Common myeloid progenitor, CD34-positive (primary cell): ENCODE results near the gene CDK5.

Experiments used
- CTCF ChIA-PET: fragments of 350-600 bp; sonication (Branson Sonifier 250); formaldehyde crosslinking; loops from one replicate; lab custom pipeline; 2021; ENCODE audit warnings: antibody characterized with exemption; lab: Charles Lee
- POLR2A ChIA-PET: fragments of 350-600 bp; sonication (Branson Sonifier 250); formaldehyde crosslinking; loops from one replicate; lab custom pipeline; 2021; ENCODE audit warnings: antibody characterized with exemption; lab: Charles Lee
- DNase-seq, 3 donors: peaks; one replicate each; pipeline versions ENCODE4 v3.0.0 to v3.0.0-alpha.2; 2013
- H3K27ac ChIP-seq, 2 experiments: 1 replicate in 1 of 2; 2 replicates in 1 of 2; pipeline ENCODE4 v1.7.0; 2013; ENCODE audit warnings: inconsistent platforms in 2 of 2, low read length in 2 of 2, mild to moderate bottlenecking in 2 of 2, low read depth in 1 of 2, moderate library complexity in 1 of 2; ENCODE audit not compliant: severe bottlenecking in 2 of 2, insufficient read depth in 1 of 2, poor library complexity in 1 of 2
- H3K27me3 ChIP-seq, 5 experiments: replicated peaks in 2 of 5; 1 replicate in 3 of 5; 2 replicates in 2 of 5; pipeline versions ENCODE4 v1.6.1 to v1.7.0; 2013; ENCODE audit warnings: low read length in 4 of 5, mild to moderate bottlenecking in 2 of 5, moderate library complexity in 2 of 5, inconsistent platforms in 1 of 5; ENCODE audit not compliant: insufficient read depth in 5 of 5, control insufficient read depth in 4 of 5
- H3K36me3 ChIP-seq, 4 experiments: 1 replicate in 2 of 4; 2 replicates in 2 of 4; pipeline versions ENCODE4 v1.6.1 to v1.7.0; 2013; ENCODE audit warnings: low read length in 3 of 4, control low read depth in 1 of 4, mild to moderate bottlenecking in 1 of 4; ENCODE audit not compliant: control insufficient read depth in 4 of 4, insufficient read depth in 4 of 4
- H3K4me1 ChIP-seq, 4 experiments: 1 replicate in 3 of 4; 2 replicates in 1 of 4; pipeline versions ENCODE4 v1.6.1 to v1.7.1; 2013; ENCODE audit warnings: low read length in 3 of 4, mild to moderate bottlenecking in 3 of 4, control low read depth in 1 of 4, inconsistent platforms in 1 of 4, moderate library complexity in 1 of 4; ENCODE audit not compliant: control insufficient read depth in 4 of 4, insufficient read depth in 4 of 4; ENCODE audit errors: control extremely low read depth in 1 of 4
- H3K4me3 ChIP-seq, 7 experiments: 1 replicate in 4 of 7; 2 replicates in 3 of 7; pipeline versions ENCODE4 v1.5.1 to v1.7.0; 2013; ENCODE audit warnings: mild to moderate bottlenecking in 7 of 7, low read length in 6 of 7, moderate library complexity in 6 of 7, inconsistent platforms in 2 of 7, low read depth in 2 of 7, control low read depth in 1 of 7; ENCODE audit not compliant: insufficient read depth in 4 of 7, control insufficient read depth in 1 of 7; ENCODE audit errors: extremely low read depth in 1 of 7
- H3K9me3 ChIP-seq, 5 experiments: 1 replicate in 4 of 5; 2 replicates in 1 of 5; pipeline versions ENCODE4 v1.6.1 to v1.7.1; 2013; ENCODE audit warnings: low read length in 4 of 5, mild to moderate bottlenecking in 2 of 5, inconsistent platforms in 1 of 5, low read depth in 1 of 5, moderate library complexity in 1 of 5; ENCODE audit not compliant: control insufficient read depth in 4 of 5, insufficient read depth in 2 of 5; ENCODE audit errors: control extremely low read depth in 1 of 5
- WGBS: methylation state at CpG from one replicate; pipeline ENCODE4 v1.1.5; 2013; ENCODE audit not compliant: insufficient coverage; 5-methylcytosine and 5-hydroxymethylcytosine counted together

Gene CDK5

GRCh38 chr7:151083071-151083823 is 25.6 kb upstream of the CDK5 start, which contains the start of gene TMUB1:
TSS of gene TMUB1 (minus strand) at chr7:151083493. CDS start at chr7:151082563, 930 bp downstream.
- H3K4me1 ChIP-seq = peaks cover 8 to 71% (median 66%) of the 10 kb centered on the region in 4 experiments
- POLR2A ChIA-PET = interaction anchor here (1.4 kb wide), 1 partner anchor 55 kb away, joined by 3 read pairs; the partner anchor contains the start of gene ABCB8
- H3K9me3 ChIP-seq = no peaks in the 10 kb centered on the region
- peak within 1 kb of the TSS; percentile 25 to 92 for H3K27ac ChIP-seq
- peak; percentile 79 to 89 (median 83) for DNase-seq
- peak within 1 kb of the TSS; percentile 41 to 84 (median 72) for H3K4me3 ChIP-seq
- CTCF ChIA-PET = interaction anchor here (0.7 to 14.4 kb wide), 10 partner anchors 8 to 72 kb away, joined by 3 to 219 read pairs (median 3); no protein-coding TSS in a partner anchor
- peaks cover 0 to 19% (median 0%) of the 10 kb centered on the region in 4 experiments for H3K36me3 ChIP-seq
- no peaks in the 10 kb centered on the region for H3K27me3 ChIP-seq
- under 1% methylated on average over 54 of the region's 69 CpGs for WGBS

DNA sequence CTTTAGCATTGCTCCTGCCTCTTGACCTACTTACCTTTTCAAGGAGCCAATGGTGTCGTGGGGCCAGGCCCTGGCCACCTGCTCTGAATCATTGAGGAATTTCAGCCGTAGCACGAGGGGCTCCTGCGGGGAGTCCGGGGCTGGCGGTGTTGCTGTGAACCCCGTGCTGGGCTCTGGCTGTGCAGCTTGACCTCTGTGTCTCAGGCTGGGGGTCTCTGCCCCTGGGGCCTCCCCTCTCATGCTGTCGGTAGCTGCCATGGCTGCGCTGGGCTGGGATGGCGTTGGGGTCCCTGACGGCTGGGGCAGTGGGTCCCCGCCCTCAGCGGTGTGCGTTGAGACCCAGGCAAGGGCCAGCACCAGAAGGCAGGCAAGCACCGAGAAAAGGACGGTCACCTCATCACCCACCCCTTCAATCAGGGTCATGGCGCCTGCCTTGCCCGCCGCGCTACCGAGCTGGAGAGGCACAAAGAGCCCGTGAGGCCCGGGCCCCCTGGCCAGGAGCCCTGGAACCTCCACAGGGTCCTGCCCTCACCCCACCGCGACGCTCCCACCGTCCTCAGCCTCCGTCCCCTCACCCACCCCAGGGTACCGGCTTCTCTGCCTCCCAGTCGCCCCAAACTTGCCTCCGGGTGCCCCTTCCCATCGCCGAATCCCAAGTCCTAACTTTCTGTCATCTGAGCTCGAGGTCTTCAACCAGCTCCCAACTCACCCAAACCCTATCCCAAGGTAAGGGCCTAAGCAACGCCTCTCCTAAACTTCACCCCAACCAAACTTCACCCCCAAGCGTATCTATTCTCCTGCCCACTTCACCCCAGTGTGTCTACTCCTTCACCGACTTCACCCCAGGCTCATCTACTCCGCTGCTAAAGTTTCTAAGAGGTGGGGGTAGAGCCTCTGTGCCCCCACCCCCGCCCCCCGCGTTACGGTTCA is 24.7 kb upstream of the CDK5 start:
- no peak for DNase-seq
- ChIA-PET POLR2A (interaction anchor here (1.4 kb wide), 1 partner anchor 54 kb away, joined by 3 read pairs; the partner anchor contains the start of gene ABCB8), CTCF (interaction anchor here (0.5 to 14.4 kb wide), 8 partner anchors 9 to 270 kb away, joined by 3 to 219 read pairs (median 3); no protein-coding TSS in a partner anchor)
- WGBS = 86% methylated on average over 29 of the region's 42 CpGs
- H3K9me3 ChIP-seq = no peaks in the 10 kb centered on the region
- H3K27ac ChIP-seq = peak overlapping the region; percentile 25 to 92
- H3K36me3 ChIP-seq = peaks cover 0 to 27% (median 0%) of the 10 kb centered on the region in 4 experiments
- H3K4me1 ChIP-seq = peaks cover 5 to 63% (median 58%) of the 10 kb centered on the region in 4 experiments
- no peaks in the 10 kb centered on the region for H3K27me3 ChIP-seq
- peak overlapping the region; percentile 41 to 84 (median 72) for H3K4me3 ChIP-seq

- H3K4me3 ChIP-seq = peak overlapping the region in 6 of 7 experiments; percentile 5 to 94 (median 82)
- no peaks in the 10 kb centered on the region for H3K27me3 ChIP-seq
- H3K4me1 ChIP-seq = peaks cover 5 to 56% (median 51%) of the 10 kb centered on the region in 4 experiments
- ChIA-PET CTCF (interaction anchor here (0.7 to 1.7 kb wide), 4 partner anchors 10 to 29 kb away, joined by 3 to 6 read pairs (median 4); no protein-coding TSS in a partner anchor), POLR2A (interaction anchor here (1.0 kb wide), 1 partner anchor 53 kb away, joined by 4 read pairs; the partner anchor contains the start of gene ABCB8)
- DNase-seq = no peak
- peak overlapping the region; percentile 75 to 92 for H3K27ac ChIP-seq
- peaks cover 0 to 37% (median 5%) of the 10 kb centered on the region in 4 experiments for H3K36me3 ChIP-seq
- 82% methylated on average over 57 of the region's 64 CpGs for WGBS
- H3K9me3 ChIP-seq = no peaks in the 10 kb centered on the region
Measured at GRCh38 chr7:151081170-151082101, 23.7 kb upstream of the CDK5 start.

DNA sequence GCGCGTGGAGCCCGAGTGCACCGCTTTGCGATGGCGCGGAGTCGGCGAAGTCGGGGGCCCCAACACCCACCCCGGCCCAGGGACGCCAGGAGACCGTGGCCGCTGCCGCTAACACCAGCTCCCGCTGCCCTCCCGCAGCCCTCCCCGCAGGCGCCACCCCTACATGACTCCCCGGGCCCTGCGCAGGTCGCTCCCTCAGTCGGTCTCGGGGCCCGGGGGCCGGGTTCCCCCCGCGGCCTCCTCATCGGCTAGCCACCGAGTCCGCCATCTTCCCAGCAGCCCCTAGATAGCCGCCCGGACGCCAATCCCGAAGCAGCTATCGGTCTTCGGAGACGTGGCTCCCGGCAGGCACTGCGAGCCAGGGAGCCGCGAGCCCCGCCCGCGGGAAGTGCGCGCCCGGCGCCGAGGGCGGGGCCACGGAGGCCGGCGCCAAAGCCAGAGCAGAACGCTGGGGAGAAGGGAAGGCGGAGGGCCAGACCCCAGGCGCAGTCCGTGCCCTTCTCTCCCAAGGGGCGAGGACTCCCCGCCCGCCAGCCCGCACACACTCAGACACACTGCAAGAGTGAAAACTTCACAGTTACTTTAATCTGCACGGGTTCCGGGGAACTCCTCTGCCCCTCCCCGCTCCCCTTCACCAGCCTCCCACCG is 22.9 kb upstream of the CDK5 start, which contains the start of gene FASTK:
Gene FASTK (minus strand): TSS at position 288 of the 648 bp plus-strand sequence. CDS start 43 bp downstream, at position 245.
- DNase-seq = peak; percentile 85 to 92 (median 91)
- Histone ChIP-seq H3K36me3 (peaks cover 0 to 45% (median 13%) of the 10 kb centered on the region in 4 experiments), H3K4me1 (peaks cover 5 to 52% (median 47%) of the 10 kb centered on the region in 4 experiments), H3K9me3 (no peaks in the 10 kb centered on the region), H3K27ac (peak within 1 kb of the TSS; percentile 75 to 92), H3K27me3 (no peaks in the 10 kb centered on the region), H3K4me3 (peak within 1 kb of the TSS; percentile 71 to 94 (median 87))
- ChIA-PET CTCF (interaction anchor here (0.7 to 1.7 kb wide), 3 partner anchors 9 to 30 kb away, joined by 3 to 6 read pairs (median 5); no protein-coding TSS in a partner anchor), POLR2A (interaction anchor here (1.0 kb wide), 1 partner anchor 52 kb away, joined by 4 read pairs; the partner anchor contains the start of gene ABCB8)
- 4% methylated on average over 47 of the region's 66 CpGs for WGBS

DNA sequence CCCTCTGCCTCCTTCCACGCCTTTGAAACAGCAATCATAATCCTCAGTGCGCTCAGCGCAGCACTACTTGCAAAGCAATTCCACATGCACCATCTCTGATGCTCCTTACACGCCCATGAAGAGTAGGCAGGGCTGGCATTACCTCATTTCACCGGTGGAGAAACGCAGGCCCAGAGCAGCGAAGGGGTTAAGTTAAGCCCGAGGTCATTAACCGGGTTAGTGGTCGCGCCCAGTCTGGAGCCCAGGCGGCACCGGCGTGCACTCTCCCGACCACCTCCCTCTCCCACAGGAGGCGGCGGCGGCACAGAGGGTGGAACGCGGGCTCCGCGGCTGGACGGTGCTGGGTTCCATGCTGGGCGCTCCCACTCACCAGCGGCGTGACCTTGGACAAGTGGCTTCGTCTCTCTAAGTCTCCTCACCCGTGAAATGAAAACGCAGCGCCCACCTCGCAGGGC is 22.4 kb upstream of the CDK5 start:
- POLR2A ChIA-PET = interaction anchor here (1.0 kb wide), 1 partner anchor 52 kb away, joined by 4 read pairs; the partner anchor contains the start of gene ABCB8
- peak overlapping the region; percentile 71 to 94 (median 87) for H3K4me3 ChIP-seq
- peaks cover under 1 to 51% (median 18%) of the 10 kb centered on the region in 4 experiments for H3K36me3 ChIP-seq
- peaks cover 3 to 46% (median 42%) of the 10 kb centered on the region in 4 experiments for H3K4me1 ChIP-seq
- peak overlapping the region; percentile 75 to 92 for H3K27ac ChIP-seq
- CTCF ChIA-PET = interaction anchor here (0.6 to 8.5 kb wide), 6 partner anchors 8 to 30 kb away, joined by 3 to 64 read pairs (median 4); partner anchors contain the start of genes CDK5 and SLC4A2
- no peaks in the 10 kb centered on the region for H3K9me3 ChIP-seq
- peak in 2 of 3 donors; percentile 42 to 51 for DNase-seq
- no peaks in the 10 kb centered on the region for H3K27me3 ChIP-seq
- under 1% methylated on average over 28 of the region's 31 CpGs for WGBS
